Cardiac muscle cell (in vitro differentiated cells and primary cell): ENCODE measurements around the gene PHF11. TPM values are rescaled to one million over a fixed set of nuclear protein-coding genes. Genes with fewer than 3 reads are reported as not detected.
A peak's percentile ranks its signal among the peaks of the same experiment; 100 is the strongest.

Experiments used
- DNase-seq, 2 donors: peaks; one replicate each; pipeline versions ENCODE4 v3.0.0 to v3.0.0-alpha.2; 2010 to 2017; ENCODE audit warnings: low read depth in 1 of 2, low spot score in 1 of 2
- H3K27ac ChIP-seq: fragments of 200-600 bp; sonication (generic); 2 replicates; pipeline ENCODE4 v1.5.1; 2016
- H3K27me3 ChIP-seq: fragments of 200-600 bp; sonication (generic); 2 replicates; pipeline ENCODE4 v1.6.0; 2016; ENCODE audit warnings: control low read depth
- H3K36me3 ChIP-seq: fragments of 200-600 bp; sonication (generic); 2 replicates; pipeline ENCODE4 v1.5.1; 2016; ENCODE audit warnings: control low read depth
- H3K4me1 ChIP-seq: fragments of 200-600 bp; sonication (generic); 2 replicates; pipeline ENCODE4 v1.8.1; 2017; ENCODE audit warnings: low read depth, mild to moderate bottlenecking, mixed run types
- H3K4me3 ChIP-seq: fragments of 200-600 bp; sonication (generic); 2 replicates; pipeline ENCODE4 v1.5.1; 2016; ENCODE audit warnings: mild to moderate bottlenecking
- H3K9me3 ChIP-seq: fragments of 200-600 bp; sonication (generic); 2 replicates; pipeline ENCODE4 v1.5.1; 2017; ENCODE audit warnings: low read depth, mild to moderate bottlenecking, control low read depth
- CTCF ChIP-seq: IDR thresholded peaks from 2 replicates; pipeline ENCODE4 v1.5.1; 2012; ENCODE audit warnings: low read depth, mild to moderate bottlenecking, low read length
- polyA plus RNA-seq: library from polyadenylated mRNA; unstranded; fragments of >200 nt; fragmentation: Nextera tagmentation; extraction: Ambion mirVana; gene quantifications from 2 replicates; pipeline ENCODE4 v1.2.1, GENCODE V29; 2016
- total RNA-seq: library from RNA; depleted of rRNA; stranded (reverse); fragments of >200 nt; gene quantifications from 2 replicates; pipeline ENCODE4 v1.2.3, GENCODE V29; 2016

PHF11 gene
- total and polyA plus RNA-seq, 2 experiments from 2014 or later = 4.8 to 9.5 TPM

- Histone ChIP-seq H3K36me3 (peaks cover 3% of the 10 kb centered on the region), H3K27ac (no peak overlapping the region), H3K4me1 (peaks cover 10% of the 10 kb centered on the region), H3K27me3 (no peaks in the 10 kb centered on the region), H3K9me3 (no peaks in the 10 kb centered on the region), H3K4me3 (no peak overlapping the region)
- no peak for DNase-seq
- TF ChIP-seq CTCF = no peak
These were observed 32.4 kb downstream of the PHF11 start for GRCh38 chr13:49528161-49528560.

GRCh38 chr13:49530457-49530856 lies 34.7 kb downstream of the PHF11 start:
- no peak for TF ChIP-seq CTCF
- Histone ChIP-seq H3K4me1 (peaks cover 13% of the 10 kb centered on the region), H3K36me3 (peaks cover 3% of the 10 kb centered on the region), H3K9me3 (no peaks in the 10 kb centered on the region), H3K27me3 (no peaks in the 10 kb centered on the region), H3K27ac (no peak overlapping the region), H3K4me3 (no peak overlapping the region)
- no peak for DNase-seq

GRCh38 chr13:49532593-49532992 lies 36.8 kb downstream of the PHF11 start:
- Histone ChIP-seq H3K27me3 (no peaks in the 10 kb centered on the region), H3K9me3 (no peaks in the 10 kb centered on the region), H3K4me1 (peaks cover 13% of the 10 kb centered on the region), H3K27ac (peak overlapping the region; percentile 36), H3K4me3 (no peak overlapping the region), H3K36me3 (peaks cover 3% of the 10 kb centered on the region)
- DNase-seq = no peak
- no peak for TF ChIP-seq CTCF

- TF ChIP-seq CTCF = no peak
- DNase-seq = no peak
- peak overlapping the region; percentile 36 for H3K27ac ChIP-seq
- no peaks in the 10 kb centered on the region for H3K27me3 ChIP-seq
- no peaks in the 10 kb centered on the region for H3K9me3 ChIP-seq
- no peak overlapping the region for H3K4me3 ChIP-seq
- H3K4me1 ChIP-seq = peaks cover 13% of the 10 kb centered on the region
- peaks cover 3% of the 10 kb centered on the region for H3K36me3 ChIP-seq
These were observed 37.3 kb downstream of the PHF11 start for GRCh38 chr13:49533011-49533410.

GRCh38 chr13:49533591-49534269 lies 38.0 kb downstream of the PHF11 start:
- Histone ChIP-seq H3K27ac (no peak overlapping the region), H3K4me1 (peaks cover 13% of the 10 kb centered on the region), H3K9me3 (no peaks in the 10 kb centered on the region), H3K27me3 (no peaks in the 10 kb centered on the region), H3K36me3 (peaks cover 5% of the 10 kb centered on the region), H3K4me3 (no peak overlapping the region)
- no peak for DNase-seq
- TF ChIP-seq CTCF = no peak
